Keratinocyte (primary cell): Measurements from ENCODE around the gene ME2. TPM values are rescaled to one million over a fixed set of nuclear protein-coding genes. Genes with fewer than 3 reads are reported as not detected.

Source experiments
- DNase-seq: peaks from one replicate; pipeline ENCODE4 v3.0.0-alpha.2; 2011; ENCODE audit warnings: low read depth, missing footprints, low spot score
- FAIRE-seq: peaks from 2 replicates; lab custom pipeline; 2011; peaks lifted over from hg19 to GRCh38; lab: Jason Lieb, UNC
- H2AFZ ChIP-seq: 2 replicates; pipeline ENCODE4 v1.6.0; 2012; ENCODE audit warnings: low read length, control low read depth, inconsistent platforms; ENCODE audit not compliant: control insufficient read depth
- H3K27ac ChIP-seq: 2 replicates; pipeline ENCODE4 v1.5.1; 2011; ENCODE audit warnings: low read length; ENCODE audit not compliant: control insufficient read depth, insufficient read depth
- H3K27me3 ChIP-seq: 3 replicates; pipeline ENCODE4 v1.6.0; 2011; ENCODE audit warnings: low read length; ENCODE audit not compliant: control insufficient read depth, insufficient read depth; ENCODE audit errors: extremely low read depth
- H3K36me3 ChIP-seq, 2 experiments: 2 replicates in 1 of 2; 3 replicates in 1 of 2; pipeline ENCODE4 v1.5.1; 2011; ENCODE audit warnings: low read length in 2 of 2, mild to moderate bottlenecking in 1 of 2; ENCODE audit not compliant: control insufficient read depth in 2 of 2, insufficient read depth in 2 of 2; ENCODE audit errors: extremely low read depth in 1 of 2
- H3K4me1 ChIP-seq: 3 replicates; pipeline ENCODE4 v1.5.1; 2011; ENCODE audit warnings: low read length; ENCODE audit not compliant: control insufficient read depth, insufficient read depth; ENCODE audit errors: extremely low read depth
- H3K4me2 ChIP-seq: 3 replicates; pipeline ENCODE4 v1.6.0; 2011; ENCODE audit warnings: low read depth, low read length; ENCODE audit not compliant: control insufficient read depth, insufficient read depth; ENCODE audit errors: extremely low read depth
- H3K4me3 ChIP-seq, 3 experiments: fragments of 200-600 bp in 1 of 3; sonication (generic) in 1 of 3; 2 replicates in 2 of 3; 3 replicates in 1 of 3; pipeline ENCODE4 v1.5.1; 2011 to 2016; ENCODE audit warnings: low read length in 3 of 3, mild to moderate bottlenecking in 3 of 3, control low read depth in 2 of 3, inconsistent platforms in 1 of 3, low read depth in 1 of 3, mixed read lengths in 1 of 3, mixed run types in 1 of 3, moderate library complexity in 1 of 3; ENCODE audit not compliant: control insufficient read depth in 2 of 3, insufficient read depth in 2 of 3; ENCODE audit errors: extremely low read depth in 1 of 3
- H3K79me2 ChIP-seq: 2 replicates; pipeline ENCODE4 v1.6.0; 2012; ENCODE audit warnings: low read length; ENCODE audit not compliant: control insufficient read depth, insufficient read depth
- H3K9ac ChIP-seq: 3 replicates; pipeline ENCODE4 v1.6.0; 2011; ENCODE audit warnings: low read length; ENCODE audit not compliant: control insufficient read depth, insufficient read depth; ENCODE audit errors: extremely low read depth
- H3K9me1 ChIP-seq: 3 replicates; pipeline ENCODE4 v1.6.0; 2011; ENCODE audit warnings: low read length; ENCODE audit not compliant: control insufficient read depth, insufficient read depth; ENCODE audit errors: extremely low read depth
- H3K9me3 ChIP-seq: 2 replicates; pipeline ENCODE4 v1.5.1; 2012; ENCODE audit warnings: low read depth, low read length; ENCODE audit not compliant: control insufficient read depth
- H4K20me1 ChIP-seq: 3 replicates; pipeline ENCODE4 v1.6.0; 2011; ENCODE audit warnings: low read length; ENCODE audit not compliant: control insufficient read depth, insufficient read depth; ENCODE audit errors: extremely low read depth
- CTCF ChIP-seq, 3 experiments: IDR thresholded peaks in 1 of 3; conservative IDR thresholded peaks in 1 of 3; optimal IDR thresholded peaks in 1 of 3; 2 replicates in 2 of 3; 3 replicates in 1 of 3; pipeline versions ENCODE3 to v1.5.1; 2011; ENCODE audit warnings: low read length in 3 of 3, mild to moderate bottlenecking in 3 of 3, moderate library complexity in 2 of 3, control low read depth in 1 of 3, inconsistent platforms in 1 of 3; ENCODE audit not compliant: insufficient read depth in 2 of 3; ENCODE audit errors: extremely low read depth in 1 of 3
- EZH2 ChIP-seq: IDR thresholded peaks from one replicate; pipeline ENCODE4 v1.6.1; 2012; ENCODE audit warnings: inconsistent platforms, mild to moderate bottlenecking, low read length, moderate library complexity
- dilution Hi-C: fragments of 300-500 bp; cut with MboI; formaldehyde crosslinking; loops from one replicate; pipeline ENCODE4 v1.7.0; 2020; ENCODE audit warnings: low sequenced_read_pairs; ENCODE audit not compliant: extremely low pct_ligation_motif_present
- polyA plus RNA-seq, 5 experiments: library from polyadenylated mRNA; depleted of rRNA in 3 of 5; stranded (reverse) in 3 of 5; stranded (forward) in 1 of 5; unstranded in 1 of 5; fragments of >200 nt; gene quantifications; 1 replicate in 1 of 5; 2 replicates in 3 of 5; 3 replicates in 1 of 5; pipeline versions ENCODE4 v1.2.1 to v1.2.3, GENCODE V29; 2011 to 2012; ENCODE audit warnings: missing spikeins in 2 of 5, low read depth in 1 of 5, low replicate concordance in 1 of 5

ME2 gene
- polyA plus RNA-seq, 1 donor (not counting 4 experiments of a cell fraction or from before 2014, with no cell fraction given): 72.0 TPM

GRCh38 chr18:50933684-50934083, 54.8 kb downstream of the ME2 start:
- Histone ChIP-seq H3K27me3 (no peaks in the 10 kb centered on the region), H3K9ac (no peak overlapping the region), H4K20me1 (no peaks in the 10 kb centered on the region), H3K27ac (no peak overlapping the region), H3K36me3 (no peaks in the 10 kb centered on the region), H3K79me2 (no peaks in the 10 kb centered on the region), H3K4me3 (no peak overlapping the region), H3K4me2 (no peak overlapping the region), H2AFZ (no peak overlapping the region), H3K9me3 (no peaks in the 10 kb centered on the region), H3K4me1 (no peaks in the 10 kb centered on the region), H3K9me1 (no peaks in the 10 kb centered on the region)
- dilution Hi-C loops: no loop called here
- DNase-seq (no peak), FAIRE-seq (no peak)
- TF ChIP-seq EZH2 (no peak), CTCF (optimal IDR thresholded peaks at IDR 0.05 in 1 of 3, IDR thresholded peaks at IDR 0.05 in 1 of 3, conservative IDR thresholded peaks at IDR 0.05 in 1 of 3; ENCODE audit: extremely low read depth in 1 of 3, insufficient read depth in 2 of 3, low read length in 3 of 3) (no peak)

- no peaks in the 10 kb centered on the region for H4K20me1 ChIP-seq
- no peaks in the 10 kb centered on the region for H3K9me3 ChIP-seq
- TF ChIP-seq EZH2: no peak
- TF ChIP-seq CTCF (optimal IDR thresholded peaks at IDR 0.05 in 1 of 3, IDR thresholded peaks at IDR 0.05 in 1 of 3, conservative IDR thresholded peaks at IDR 0.05 in 1 of 3; ENCODE audit: extremely low read depth in 1 of 3, insufficient read depth in 2 of 3, low read length in 3 of 3): no peak
- dilution Hi-C loops: no loop called here
- no peak overlapping the region for H3K4me2 ChIP-seq
- DNase-seq (no peak), FAIRE-seq (no peak)
- no peaks in the 10 kb centered on the region for H3K9me1 ChIP-seq
- no peak overlapping the region for H3K27ac ChIP-seq
- H2AFZ ChIP-seq: no peak overlapping the region
- H3K4me1 ChIP-seq: no peaks in the 10 kb centered on the region
- H3K4me3 ChIP-seq: no peak overlapping the region
- no peaks in the 10 kb centered on the region for H3K79me2 ChIP-seq
- H3K9ac ChIP-seq: no peak overlapping the region
- H3K36me3 ChIP-seq: no peaks in the 10 kb centered on the region
- H3K27me3 ChIP-seq: no peaks in the 10 kb centered on the region
Observed at GRCh38 chr18:50934545-50935211, 55.8 kb downstream of the ME2 start.
